Measurements from ENCODE around the gene EGFL8.

- TF ChIP-seq HMG20A (CRISPR knock-in tag; conservative IDR thresholded peaks at IDR 0.05) (no peak), CTCF (IDR thresholded peaks at IDR 0.05 in 2 of 3, conservative IDR thresholded peaks at IDR 0.05 in 1 of 3; ENCODE audit: insufficient read depth in 2 of 3, low read depth in 1 of 3, low read length in 3 of 3) (no peak), EZH2 (IDR thresholded peaks at IDR 0.05; ENCODE audit: borderline replicate concordance, low read depth, low read length) (no peak), ZNF24 (IDR thresholded peaks at IDR 0.05) (no peak), BACH1 (tag; IDR thresholded peaks at IDR 0.05) (no peak), MAX (CRISPR knock-in tag; IDR thresholded peaks at IDR 0.05) (no peak), POLR2A (conservative IDR thresholded peaks at IDR 0.05) (no peak), RFX5 (IDR thresholded peaks at IDR 0.05; ENCODE audit: low read depth, low read length) (no peak)
Measured at GRCh38 chr6:32204268-32204715, 39.9 kb downstream of the EGFL8 start.

All from K562 (cell line).